Measurements from ENCODE around the gene BLMH. TPM values are rescaled to one million over a fixed set of nuclear protein-coding genes. Genes with fewer than 3 reads are reported as not detected.

Gene BLMH, protein sequence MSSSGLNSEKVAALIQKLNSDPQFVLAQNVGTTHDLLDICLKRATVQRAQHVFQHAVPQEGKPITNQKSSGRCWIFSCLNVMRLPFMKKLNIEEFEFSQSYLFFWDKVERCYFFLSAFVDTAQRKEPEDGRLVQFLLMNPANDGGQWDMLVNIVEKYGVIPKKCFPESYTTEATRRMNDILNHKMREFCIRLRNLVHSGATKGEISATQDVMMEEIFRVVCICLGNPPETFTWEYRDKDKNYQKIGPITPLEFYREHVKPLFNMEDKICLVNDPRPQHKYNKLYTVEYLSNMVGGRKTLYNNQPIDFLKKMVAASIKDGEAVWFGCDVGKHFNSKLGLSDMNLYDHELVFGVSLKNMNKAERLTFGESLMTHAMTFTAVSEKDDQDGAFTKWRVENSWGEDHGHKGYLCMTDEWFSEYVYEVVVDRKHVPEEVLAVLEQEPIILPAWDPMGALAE
- 36.7 TPM for polyA plus RNA-seq (ENCODE audit: insufficient read length)

DNA sequence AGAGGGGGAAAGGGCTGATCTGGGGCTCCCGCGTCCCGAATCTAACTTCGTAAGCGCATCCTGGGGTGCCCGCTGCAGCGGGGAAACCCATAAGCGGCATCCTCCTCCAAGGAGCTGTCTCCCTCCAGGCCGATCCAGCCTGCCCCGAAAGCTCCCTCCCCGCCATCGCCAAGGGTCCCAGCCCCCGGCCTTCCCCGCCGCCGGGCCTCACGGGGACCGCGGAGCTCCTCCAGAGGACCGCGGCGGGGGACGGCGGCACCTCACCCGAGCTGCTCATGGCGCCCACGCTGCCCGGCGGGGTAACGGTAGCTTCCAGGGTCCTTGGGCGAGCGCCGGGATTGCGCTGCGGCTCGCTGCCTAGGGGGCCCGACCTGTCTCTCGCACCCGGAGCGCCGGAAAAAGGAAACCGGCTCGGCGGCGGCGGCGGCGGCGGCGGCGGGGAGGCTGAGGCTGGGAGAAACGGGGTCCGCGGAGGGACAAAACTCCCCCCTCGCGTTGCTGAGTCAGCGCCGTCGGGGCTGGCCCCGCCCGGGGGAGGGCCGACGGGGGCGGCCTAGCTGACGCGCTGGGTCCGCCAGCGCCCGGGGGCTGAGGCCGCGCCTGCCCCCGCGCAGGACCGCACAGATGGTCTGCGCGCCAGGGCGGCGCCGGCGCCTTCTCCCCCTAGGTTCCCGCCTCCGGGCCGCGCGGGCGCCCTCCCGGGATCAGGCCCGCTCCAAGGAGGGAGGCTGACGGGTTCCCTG lies at the start of gene BLMH:
TSS of gene BLMH (minus strand) at position 402 of the 743 bp plus-strand sequence. CDS start at position 277, 125 bp downstream.
- DNase-seq (ENCODE audit: low read depth) = peak; percentile 61

DNA sequence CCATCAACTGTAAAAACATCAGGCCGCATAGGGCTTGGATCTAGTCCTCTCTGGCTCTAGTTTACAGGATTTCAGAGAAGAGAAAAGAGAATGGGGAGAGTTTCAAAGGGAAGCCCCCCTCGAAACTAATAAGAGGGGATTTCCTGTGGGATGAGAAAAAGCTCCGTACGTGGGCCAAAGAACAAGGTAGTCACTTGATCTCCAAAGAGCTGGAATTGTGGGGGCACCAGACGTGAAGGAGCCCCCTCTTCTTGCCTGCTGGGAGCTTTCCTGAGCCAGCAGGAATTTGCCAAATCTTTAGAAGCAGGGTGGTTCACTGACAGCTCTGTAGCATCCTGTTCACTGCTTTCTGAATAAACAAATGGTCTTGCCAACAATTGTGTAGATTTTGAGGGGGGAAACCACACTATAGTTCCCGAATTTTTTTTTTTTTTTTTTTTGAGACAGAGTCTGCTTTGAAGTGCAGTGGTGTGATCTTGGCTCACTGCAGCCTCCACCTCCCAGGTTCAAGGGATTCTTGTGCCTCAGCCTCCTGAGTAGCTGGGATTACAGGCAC lies 49.1 kb upstream of the BLMH start:
- no peak for DNase-seq (ENCODE audit: low read depth)

DNA sequence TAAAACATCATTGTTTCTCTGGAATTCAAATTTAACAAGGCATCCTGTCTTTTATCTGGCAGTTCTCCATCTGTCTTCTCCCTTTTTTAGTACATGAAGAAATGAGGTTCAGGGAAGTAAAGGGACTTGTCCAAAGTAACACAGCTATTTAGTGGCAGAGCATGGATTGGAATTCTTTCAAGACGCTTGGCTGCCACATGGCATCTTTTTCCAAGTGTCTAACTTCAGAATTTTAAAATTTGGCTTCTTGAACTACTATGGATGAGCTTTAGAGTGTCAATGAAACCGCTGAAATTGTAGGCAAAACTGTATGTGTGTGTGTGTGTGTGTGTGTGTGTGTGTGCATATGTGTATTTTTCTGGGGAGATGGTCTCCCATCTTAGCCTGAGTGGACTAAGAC lies 47.3 kb upstream of the BLMH start:
- no peak for DNase-seq (ENCODE audit: low read depth)

DNA sequence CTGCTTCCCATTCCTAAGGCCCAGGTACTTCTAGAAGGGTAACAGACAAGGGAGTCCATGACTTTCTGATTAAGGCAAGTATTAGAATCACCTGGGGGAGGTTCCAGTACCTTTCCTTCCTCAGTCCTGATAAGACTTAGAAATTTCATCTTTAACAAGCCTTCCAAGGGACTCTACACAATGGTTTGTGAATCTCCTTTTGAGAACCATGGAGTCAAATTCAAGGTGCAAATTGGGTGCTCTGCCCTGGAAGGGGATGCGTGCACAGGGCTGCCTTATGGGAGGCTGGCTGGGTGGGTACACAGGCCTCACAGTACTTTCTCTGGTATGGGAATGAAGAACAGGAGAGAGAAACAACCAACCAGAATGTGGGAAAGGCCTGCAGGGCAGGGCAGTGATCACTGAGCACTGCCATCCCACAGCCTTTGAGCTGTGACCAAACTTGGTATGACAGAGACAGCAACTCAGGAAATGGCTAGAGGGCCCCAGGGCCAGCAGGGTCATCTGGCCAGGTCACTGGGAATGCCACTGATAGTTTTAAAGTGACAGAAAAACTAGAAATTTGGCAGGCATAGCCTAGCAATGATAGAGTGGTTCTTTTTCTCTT lies 45.8 kb upstream of the BLMH start:
- no peak for DNase-seq (ENCODE audit: low read depth)

DNA sequence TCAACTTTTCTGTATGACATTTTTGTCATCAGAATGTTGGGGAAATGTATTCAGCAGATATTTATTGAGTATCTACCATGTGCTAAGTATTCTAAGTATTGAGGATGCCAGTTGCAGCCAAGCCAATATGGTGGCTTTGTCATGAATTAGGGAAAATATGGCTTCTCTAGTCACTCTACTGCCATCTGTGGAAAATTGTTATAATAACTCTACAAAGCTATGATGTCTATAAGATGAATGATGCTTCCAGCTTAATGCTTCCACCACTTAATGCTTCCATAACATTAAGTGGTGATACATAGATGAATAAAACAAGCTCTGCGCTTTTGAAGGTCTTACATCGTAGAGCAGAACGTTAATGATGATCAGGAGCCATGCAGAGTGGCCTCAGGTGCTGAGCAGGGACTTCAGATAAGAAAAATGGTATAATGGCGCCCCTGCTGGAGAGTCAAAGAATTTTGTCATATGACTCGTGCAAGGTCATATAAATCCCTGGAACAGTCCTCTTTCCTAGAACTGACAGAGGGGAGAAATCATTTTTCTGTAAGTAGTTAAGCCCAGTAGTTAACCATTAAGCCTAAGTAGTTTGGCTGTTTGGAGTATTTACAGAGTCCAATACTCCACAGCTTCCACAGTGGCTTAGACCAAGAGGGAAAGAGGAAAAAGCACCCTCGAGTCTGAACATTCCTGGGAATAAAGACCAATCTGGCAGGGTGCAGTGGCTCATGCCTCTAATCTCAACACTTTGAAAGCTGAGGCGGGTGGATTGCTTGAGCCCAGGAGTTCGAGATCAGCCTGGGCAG lies 44.8 kb upstream of the BLMH start:
- DNase-seq (ENCODE audit: low read depth) = no peak

DNA sequence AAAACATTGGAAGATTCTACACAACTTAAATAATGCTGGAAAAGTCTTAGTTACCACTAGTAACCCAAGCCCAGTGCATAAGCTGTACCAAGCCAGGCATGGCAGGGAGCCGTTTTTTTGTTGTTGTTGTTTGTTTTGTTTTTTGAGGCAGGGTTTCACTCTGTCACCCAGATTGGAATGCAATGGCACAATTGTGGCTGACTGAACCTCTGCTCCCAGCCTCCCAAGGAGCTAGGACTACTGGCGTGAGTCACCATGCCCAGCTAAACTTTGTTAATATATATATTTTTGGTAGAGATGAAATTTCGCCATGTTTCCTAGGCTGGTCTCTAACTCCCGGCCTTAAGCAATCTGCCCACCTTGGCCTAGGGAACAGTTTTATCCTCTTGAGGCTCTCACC lies 42.7 kb upstream of the BLMH start:
- DNase-seq (ENCODE audit: low read depth) = no peak

DNA sequence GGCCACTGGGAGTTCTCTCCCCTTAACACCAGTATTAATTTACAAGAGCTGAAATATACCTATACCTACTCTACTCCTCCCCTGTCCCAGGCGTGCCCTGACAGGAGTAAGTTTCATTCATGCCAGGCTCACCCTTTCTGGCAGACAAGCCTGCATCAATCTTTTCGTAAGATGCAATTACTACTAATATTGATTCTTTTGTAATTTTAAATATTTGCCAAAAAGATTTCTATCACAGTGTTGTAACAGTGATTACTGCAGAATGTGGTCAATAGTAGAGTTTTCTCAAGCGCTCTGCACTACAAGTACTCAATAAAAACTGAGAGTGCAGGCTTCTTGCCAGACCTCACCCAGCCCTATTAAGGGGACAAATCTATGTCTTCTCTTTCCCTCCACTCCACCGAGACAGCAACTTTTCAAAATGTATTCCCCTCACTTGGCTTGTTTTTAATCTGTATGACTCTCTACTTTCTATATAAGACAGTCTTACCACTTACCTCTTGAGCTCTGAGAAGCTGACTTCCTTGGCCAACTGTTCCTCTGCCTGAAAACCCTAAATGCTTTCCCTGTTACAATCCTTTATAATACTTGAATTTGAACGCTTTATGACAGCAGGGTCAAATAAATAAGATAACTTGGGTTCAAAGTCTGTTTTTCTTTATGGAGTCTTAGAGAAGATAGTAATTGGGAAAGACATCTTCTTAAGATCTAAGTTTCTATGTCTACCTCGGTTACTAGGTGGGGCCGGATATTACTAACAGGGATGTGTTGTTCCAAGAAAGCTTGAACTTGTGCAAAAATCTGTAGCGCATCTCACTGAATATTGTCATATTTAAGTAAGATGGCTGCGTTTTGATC lies 42.0 kb upstream of the BLMH start, which contains the start of gene TMIGD1:
TSS of gene TMIGD1 (minus strand) at position 555 of the 858 bp plus-strand sequence. CDS start 1,924 bp downstream, outside the sequence.
- no peak for DNase-seq (ENCODE audit: low read depth)

DNA sequence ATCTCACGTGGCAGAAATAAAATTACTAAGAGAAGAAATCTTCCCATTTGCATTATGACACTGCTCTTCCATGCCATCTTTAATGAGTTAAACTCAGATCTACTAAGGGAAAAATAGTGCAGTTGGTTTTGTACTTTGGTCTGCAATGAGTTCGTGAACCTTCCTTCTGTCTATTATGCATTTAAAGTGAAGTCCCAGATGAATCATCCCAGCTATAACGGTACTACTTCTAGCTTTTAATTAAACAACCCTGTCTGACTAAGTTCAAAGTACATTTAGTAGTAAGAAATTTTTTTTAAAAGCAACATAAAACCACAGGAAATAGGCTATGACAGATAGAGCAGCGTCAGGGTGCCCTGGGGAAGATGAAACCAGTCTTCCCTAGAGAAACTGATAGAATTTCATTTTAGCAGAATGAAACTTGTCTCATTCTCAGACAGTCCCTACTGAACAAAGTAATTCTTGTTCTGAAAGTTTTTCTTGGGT lies 40.4 kb upstream of the BLMH start:
- no peak for DNase-seq (ENCODE audit: low read depth)

DNA sequence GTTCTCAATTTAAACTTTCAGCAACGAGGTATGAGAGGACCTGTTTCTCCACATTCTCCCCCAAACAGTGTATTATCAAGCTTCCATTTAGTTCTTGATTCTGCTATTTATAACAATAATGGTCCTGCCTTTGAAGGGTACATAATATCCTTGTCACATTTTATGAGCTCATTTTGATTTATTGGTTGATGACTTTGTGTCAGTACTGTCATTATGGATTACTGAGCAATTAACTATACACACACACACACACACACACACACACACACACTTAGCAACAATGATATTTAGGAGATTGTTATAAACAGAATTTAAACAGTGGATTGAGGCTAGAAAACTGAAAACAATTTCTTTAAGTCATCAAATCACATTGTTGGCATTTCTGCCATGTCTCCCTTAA lies 35.1 kb upstream of the BLMH start:
- no peak for DNase-seq (ENCODE audit: low read depth)

DNA sequence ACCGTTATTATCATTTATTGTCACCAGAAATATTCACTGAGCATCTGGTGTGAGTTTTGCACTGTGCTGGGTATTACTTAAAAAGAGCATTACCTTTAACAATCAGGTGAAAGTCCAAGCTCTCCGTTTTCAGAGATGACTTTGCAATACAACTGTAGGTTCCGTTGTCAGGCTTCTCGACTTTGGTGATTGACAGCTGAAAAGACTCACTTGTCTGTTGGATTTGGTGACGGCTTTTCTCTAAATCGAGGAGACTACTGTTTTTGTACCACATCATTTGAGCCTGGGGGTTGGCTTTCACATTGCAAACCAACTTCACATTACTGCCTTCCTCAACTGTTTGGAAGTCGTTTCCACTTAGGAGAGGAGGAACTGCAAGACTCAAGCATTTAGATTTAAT lies 33.0 kb upstream of the BLMH start:
- no peak for DNase-seq (ENCODE audit: low read depth)

DNA sequence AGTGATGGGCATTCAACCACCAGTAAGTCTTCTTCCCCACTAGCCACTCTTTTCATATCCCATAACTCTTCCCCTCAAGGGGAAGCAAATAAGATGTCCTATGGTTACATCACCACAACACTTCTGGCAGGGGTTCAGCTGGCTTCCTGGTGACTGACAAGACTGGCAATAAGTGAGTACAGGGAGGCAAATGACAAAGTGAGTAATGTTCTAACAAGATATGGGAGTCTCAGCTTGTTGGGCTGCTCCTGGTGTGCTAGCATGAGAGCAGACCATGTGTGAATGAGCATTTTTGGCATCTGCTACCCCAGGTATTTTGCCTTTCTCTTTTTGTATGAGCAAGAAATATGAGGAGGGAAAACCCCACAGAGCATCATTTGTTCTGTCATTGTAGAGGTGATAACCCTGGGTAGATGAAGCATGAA lies 32.2 kb upstream of the BLMH start:
- DNase-seq (ENCODE audit: low read depth) = no peak

DNA sequence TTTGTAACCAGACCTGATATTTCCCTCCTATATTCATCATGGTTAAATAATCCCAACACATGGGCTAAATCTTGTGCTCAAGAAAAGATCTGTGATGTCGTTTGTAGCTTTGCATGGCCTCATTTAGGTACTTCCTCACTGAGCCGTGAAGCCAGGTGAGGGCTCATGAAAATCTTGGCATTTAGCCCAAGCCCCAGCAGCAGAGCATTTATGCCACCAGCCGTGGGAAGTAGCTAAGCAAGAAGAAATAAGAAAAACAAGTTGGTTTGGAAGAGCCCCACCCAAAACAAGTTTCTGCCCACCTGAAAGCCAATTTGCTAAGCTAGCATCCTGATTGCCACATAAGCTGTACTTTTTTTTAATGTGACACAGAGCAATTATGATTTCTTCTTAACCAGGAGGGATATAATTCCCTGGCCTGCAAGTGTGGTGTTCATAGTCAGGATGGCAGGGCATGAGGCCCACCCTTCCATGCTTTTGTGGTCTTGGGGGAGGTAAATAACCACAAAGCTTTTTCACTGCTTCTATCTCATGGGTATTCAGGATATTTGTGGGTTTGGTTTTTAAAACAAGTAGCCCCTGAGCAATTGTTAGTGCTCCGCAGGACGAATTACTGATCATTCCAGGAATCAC lies 31.6 kb upstream of the BLMH start:
- DNase-seq (ENCODE audit: low read depth) = no peak

DNA sequence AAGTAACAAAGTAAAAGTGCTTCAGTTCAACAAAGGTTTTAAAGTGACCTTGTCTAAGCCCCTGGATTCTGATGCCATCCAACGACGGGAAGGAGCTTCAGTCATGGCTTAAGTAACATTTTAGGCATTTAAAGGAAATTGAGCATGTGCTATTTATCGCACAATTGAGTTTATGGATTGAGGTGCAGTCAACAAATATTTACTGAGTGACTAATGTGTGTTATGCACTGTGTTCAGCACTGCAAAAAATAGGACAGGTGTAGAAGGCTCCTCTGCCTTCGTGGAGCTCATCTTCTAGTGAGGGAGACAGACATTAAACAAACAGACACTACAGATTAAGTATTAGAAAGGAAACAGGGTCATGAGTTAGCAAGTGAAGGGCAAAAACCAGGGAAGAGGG lies 29.6 kb upstream of the BLMH start:
- no peak for DNase-seq (ENCODE audit: low read depth)

DNA sequence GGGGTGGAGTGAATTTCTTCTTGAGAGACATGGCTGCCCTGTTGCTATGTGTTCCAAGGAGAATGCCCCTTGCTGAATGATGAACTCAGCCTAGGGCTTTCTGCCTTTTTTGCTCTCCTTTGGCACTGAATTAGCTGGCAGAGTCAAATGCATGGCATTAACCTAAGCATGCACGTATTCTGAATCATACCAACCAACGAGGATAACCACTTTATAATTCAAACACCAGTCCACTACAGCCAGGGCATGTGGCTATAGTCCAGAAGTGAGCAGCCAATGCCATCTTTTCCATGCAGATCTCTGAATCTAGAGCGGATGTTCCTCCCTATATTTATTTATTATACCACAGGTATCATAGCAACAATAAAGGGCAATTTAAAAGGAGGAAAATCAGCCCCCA lies 26.4 kb upstream of the BLMH start:
- no peak for DNase-seq (ENCODE audit: low read depth)

DNA sequence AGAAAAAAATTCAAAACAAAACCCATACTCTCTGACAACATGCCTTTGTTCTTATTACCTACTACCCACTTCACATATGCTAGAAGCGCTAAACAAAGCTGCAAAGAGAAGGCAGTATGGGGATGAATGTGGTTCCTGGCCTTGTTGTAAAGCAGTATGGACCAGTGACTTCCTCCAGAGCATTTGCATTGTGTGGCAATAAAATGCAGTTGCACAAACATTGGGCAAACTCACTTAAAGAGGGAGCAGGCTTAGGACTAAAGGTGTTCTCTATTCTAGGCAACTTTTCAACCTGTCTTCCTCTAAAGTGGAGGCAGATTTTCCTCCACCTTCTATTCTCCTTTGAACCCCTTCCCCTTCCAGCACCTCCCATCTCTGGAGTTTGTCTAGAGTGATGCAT lies 25.0 kb upstream of the BLMH start:
- no peak for DNase-seq (ENCODE audit: low read depth)

DNA sequence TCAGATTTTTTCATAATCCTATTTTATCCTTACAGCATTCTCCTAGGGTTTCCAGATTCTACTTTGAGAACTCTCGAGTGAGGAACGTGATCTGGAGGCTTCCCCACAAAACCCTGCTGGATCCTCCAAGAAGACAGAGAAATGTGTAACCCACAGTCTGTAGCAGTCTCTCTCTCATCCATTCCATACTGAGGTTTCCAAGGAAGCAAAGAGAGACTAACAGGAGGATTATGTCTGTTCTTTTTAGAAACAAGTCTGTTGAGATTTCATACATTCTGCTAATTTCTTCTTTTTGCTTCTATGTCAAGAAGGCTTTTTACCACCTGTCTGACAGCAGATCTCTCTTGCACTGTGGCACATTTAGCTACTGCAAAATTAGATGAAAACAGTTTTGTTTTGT lies 23.4 kb upstream of the BLMH start:
- DNase-seq (ENCODE audit: low read depth) = no peak

DNA sequence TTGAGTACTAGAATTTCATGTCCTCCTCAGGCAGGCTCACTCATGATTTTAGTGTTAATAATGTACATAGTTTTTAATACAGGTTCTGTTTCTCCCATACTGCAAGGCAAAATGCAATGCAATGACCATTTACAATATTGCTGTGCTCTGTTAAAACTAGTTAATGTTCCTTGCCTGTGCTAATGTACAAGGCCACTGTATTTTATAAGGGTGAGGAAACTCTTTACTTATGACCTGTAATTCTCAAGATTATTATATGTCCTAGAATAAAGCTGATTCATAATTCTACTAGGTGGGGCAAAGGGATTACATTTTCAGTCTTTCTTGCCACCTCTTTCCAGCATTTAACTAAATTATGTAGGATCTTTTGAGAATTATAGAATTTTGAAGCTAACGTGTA lies 22.7 kb upstream of the BLMH start:
- no peak for DNase-seq (ENCODE audit: low read depth)

DNA sequence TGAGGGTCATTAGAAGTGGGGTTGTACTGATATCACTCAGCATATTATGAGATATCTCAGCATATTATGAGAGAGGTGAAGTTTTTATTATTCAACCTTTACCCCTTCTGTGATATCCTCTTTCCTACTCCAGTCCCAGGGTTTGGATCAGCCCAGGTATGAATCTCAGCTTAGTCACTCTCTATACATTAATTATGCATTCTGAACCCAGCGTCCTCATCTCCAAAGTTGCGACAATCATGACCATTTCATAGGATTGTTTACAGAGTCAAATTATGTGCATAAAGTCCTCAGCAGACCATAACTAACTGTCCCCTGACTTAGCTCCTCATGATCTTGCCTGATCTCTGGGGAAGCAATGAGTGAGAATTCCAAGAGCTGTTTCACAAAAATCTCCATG lies 20.5 kb upstream of the BLMH start:
- no peak for DNase-seq (ENCODE audit: low read depth)

DNA sequence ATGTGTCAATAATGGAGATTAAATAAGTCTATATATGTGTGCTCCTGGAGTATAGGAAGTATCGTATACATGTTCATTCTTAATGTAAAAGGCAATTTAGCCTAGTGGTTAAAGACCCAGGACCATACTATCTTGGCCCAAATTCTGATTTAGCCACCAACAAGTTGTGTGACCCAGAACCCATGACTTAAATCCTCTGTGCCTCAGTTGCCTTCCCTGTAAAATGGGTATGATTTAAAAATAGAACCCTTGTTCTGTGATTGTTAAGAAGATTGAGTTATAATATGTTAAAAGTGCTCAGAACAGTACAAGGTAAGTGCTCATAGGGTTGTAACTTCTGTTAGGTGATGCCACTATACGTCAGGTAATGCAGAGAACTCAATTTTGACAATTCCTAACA lies 18.8 kb upstream of the BLMH start:
- no peak for DNase-seq (ENCODE audit: low read depth)

DNA sequence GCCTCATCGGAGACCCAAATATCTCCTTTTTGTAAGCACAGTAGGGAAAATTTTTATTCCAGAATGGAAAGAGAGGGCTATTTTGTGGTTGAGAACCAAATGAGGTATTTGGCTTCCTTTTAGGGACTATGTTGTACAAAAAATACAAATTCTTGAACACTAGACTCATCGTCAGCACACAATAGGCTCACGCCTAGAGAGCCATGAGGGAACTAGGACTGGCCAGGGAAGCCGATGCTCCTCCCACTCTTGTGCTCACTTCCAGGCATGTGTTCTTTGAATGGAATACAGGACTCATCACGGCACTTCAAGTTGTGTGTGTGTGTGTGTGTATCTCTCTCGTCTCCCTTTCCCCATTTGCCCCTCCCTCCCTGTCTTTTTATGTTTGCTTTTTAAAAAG lies 17.8 kb upstream of the BLMH start:
- DNase-seq (ENCODE audit: low read depth) = no peak
